ENCODE data around the gene NUB1.

NUB1 gene

GRCh38 chr7:151309311-151309710 is 32.3 kb upstream of the NUB1 start:
- H3K4me3 Mint-ChIP-seq: no peak overlapping the region
- H3K36me3 Mint-ChIP-seq: no peaks in the 10 kb centered on the region
- no peak overlapping the region for H3K27ac Mint-ChIP-seq
- H3K27me3 Mint-ChIP-seq: peaks cover 7% of the 10 kb centered on the region
- no peaks in the 10 kb centered on the region for H3K9me3 Mint-ChIP-seq
- peaks cover 8% of the 10 kb centered on the region for H3K4me1 Mint-ChIP-seq

- Mint-ChIP-seq H3K27me3 (no peaks in the 10 kb centered on the region), H3K4me1 (peaks cover 9% of the 10 kb centered on the region), H3K4me3 (no peak overlapping the region), H3K27ac (no peak overlapping the region), H3K36me3 (no peaks in the 10 kb centered on the region), H3K9me3 (no peaks in the 10 kb centered on the region)
Observed at GRCh38 chr7:151310578-151310977, 31.0 kb upstream of the NUB1 start.

GRCh38 chr7:151311294-151311864 is 30.2 kb upstream of the NUB1 start:
- H3K27ac Mint-ChIP-seq: no peak overlapping the region
- no peak overlapping the region for H3K4me3 Mint-ChIP-seq
- no peaks in the 10 kb centered on the region for H3K27me3 Mint-ChIP-seq
- no peaks in the 10 kb centered on the region for H3K9me3 Mint-ChIP-seq
- H3K36me3 Mint-ChIP-seq: no peaks in the 10 kb centered on the region
- H3K4me1 Mint-ChIP-seq: peaks cover 9% of the 10 kb centered on the region

- no peaks in the 10 kb centered on the region for H3K27me3 Mint-ChIP-seq
- H3K4me3 Mint-ChIP-seq: no peak overlapping the region
- no peaks in the 10 kb centered on the region for H3K9me3 Mint-ChIP-seq
- peaks cover 9% of the 10 kb centered on the region for H3K4me1 Mint-ChIP-seq
- H3K36me3 Mint-ChIP-seq: no peaks in the 10 kb centered on the region
- no peak overlapping the region for H3K27ac Mint-ChIP-seq
Observed at GRCh38 chr7:151312356-151312755, 29.3 kb upstream of the NUB1 start.

GRCh38 chr7:151312831-151313809 is 28.5 kb upstream of the NUB1 start:
- Mint-ChIP-seq H3K4me1 (peaks cover 9% of the 10 kb centered on the region), H3K27ac (no peak overlapping the region), H3K27me3 (no peaks in the 10 kb centered on the region), H3K36me3 (no peaks in the 10 kb centered on the region), H3K9me3 (no peaks in the 10 kb centered on the region), H3K4me3 (no peak overlapping the region)

GRCh38 chr7:151313857-151314256 is 27.8 kb upstream of the NUB1 start:
- Mint-ChIP-seq H3K9me3 (no peaks in the 10 kb centered on the region), H3K4me1 (peaks cover 9% of the 10 kb centered on the region), H3K27me3 (no peaks in the 10 kb centered on the region), H3K27ac (no peak overlapping the region), H3K4me3 (no peak overlapping the region), H3K36me3 (peaks cover 4% of the 10 kb centered on the region)

- no peaks in the 10 kb centered on the region for H3K9me3 Mint-ChIP-seq
- H3K4me3 Mint-ChIP-seq: no peak overlapping the region
- peaks cover 4% of the 10 kb centered on the region for H3K36me3 Mint-ChIP-seq
- H3K27ac Mint-ChIP-seq: no peak overlapping the region
- no peaks in the 10 kb centered on the region for H3K27me3 Mint-ChIP-seq
- H3K4me1 Mint-ChIP-seq: peaks cover 9% of the 10 kb centered on the region
Observed at GRCh38 chr7:151314401-151314800, 27.2 kb upstream of the NUB1 start.

- Mint-ChIP-seq H3K4me1 (peaks cover 9% of the 10 kb centered on the region), H3K4me3 (peak overlapping the region; percentile 66), H3K36me3 (peaks cover 6% of the 10 kb centered on the region), H3K27me3 (no peaks in the 10 kb centered on the region), H3K27ac (peak overlapping the region; percentile 64), H3K9me3 (no peaks in the 10 kb centered on the region)
Observed at GRCh38 chr7:151315038-151315655, 26.5 kb upstream of the NUB1 start.

GRCh38 chr7:151316896-151317295 is 24.7 kb upstream of the NUB1 start:
- Mint-ChIP-seq H3K27ac (no peak overlapping the region), H3K27me3 (no peaks in the 10 kb centered on the region), H3K36me3 (peaks cover 6% of the 10 kb centered on the region), H3K4me1 (peaks cover 9% of the 10 kb centered on the region), H3K4me3 (no peak overlapping the region), H3K9me3 (no peaks in the 10 kb centered on the region)

GRCh38 chr7:151317936-151318335 is 23.7 kb upstream of the NUB1 start:
- Mint-ChIP-seq H3K9me3 (no peaks in the 10 kb centered on the region), H3K36me3 (peaks cover 6% of the 10 kb centered on the region), H3K27me3 (no peaks in the 10 kb centered on the region), H3K4me3 (no peak overlapping the region), H3K4me1 (peaks cover 9% of the 10 kb centered on the region), H3K27ac (no peak overlapping the region)

- Mint-ChIP-seq H3K27me3 (no peaks in the 10 kb centered on the region), H3K4me1 (peaks cover 9% of the 10 kb centered on the region), H3K27ac (no peak overlapping the region), H3K4me3 (no peak overlapping the region), H3K9me3 (no peaks in the 10 kb centered on the region), H3K36me3 (peaks cover 6% of the 10 kb centered on the region)
Observed at GRCh38 chr7:151319189-151319588, 22.4 kb upstream of the NUB1 start.

GRCh38 chr7:151320263-151320845 is 21.3 kb upstream of the NUB1 start:
- Mint-ChIP-seq H3K27me3 (no peaks in the 10 kb centered on the region), H3K9me3 (no peaks in the 10 kb centered on the region), H3K4me1 (no peaks in the 10 kb centered on the region), H3K4me3 (no peak overlapping the region), H3K27ac (no peak overlapping the region), H3K36me3 (peaks cover 6% of the 10 kb centered on the region)

- Mint-ChIP-seq H3K27ac (no peak overlapping the region), H3K4me1 (no peaks in the 10 kb centered on the region), H3K27me3 (no peaks in the 10 kb centered on the region), H3K9me3 (no peaks in the 10 kb centered on the region), H3K36me3 (peaks cover 6% of the 10 kb centered on the region), H3K4me3 (no peak overlapping the region)
Observed at GRCh38 chr7:151321341-151321740, 20.3 kb upstream of the NUB1 start.

GRCh38 chr7:151322906-151323305 is 18.7 kb upstream of the NUB1 start:
- no peak overlapping the region for H3K27ac Mint-ChIP-seq
- no peaks in the 10 kb centered on the region for H3K4me1 Mint-ChIP-seq
- peaks cover 6% of the 10 kb centered on the region for H3K36me3 Mint-ChIP-seq
- H3K9me3 Mint-ChIP-seq: no peaks in the 10 kb centered on the region
- H3K27me3 Mint-ChIP-seq: no peaks in the 10 kb centered on the region
- H3K4me3 Mint-ChIP-seq: no peak overlapping the region

- Mint-ChIP-seq H3K27ac (no peak overlapping the region), H3K4me3 (no peak overlapping the region), H3K9me3 (no peaks in the 10 kb centered on the region), H3K36me3 (no peaks in the 10 kb centered on the region), H3K4me1 (no peaks in the 10 kb centered on the region), H3K27me3 (no peaks in the 10 kb centered on the region)
Observed at GRCh38 chr7:151327022-151327421, 14.6 kb upstream of the NUB1 start.

- no peaks in the 10 kb centered on the region for H3K4me1 Mint-ChIP-seq
- no peaks in the 10 kb centered on the region for H3K36me3 Mint-ChIP-seq
- H3K9me3 Mint-ChIP-seq: no peaks in the 10 kb centered on the region
- no peak overlapping the region for H3K4me3 Mint-ChIP-seq
- H3K27ac Mint-ChIP-seq: no peak overlapping the region
- no peaks in the 10 kb centered on the region for H3K27me3 Mint-ChIP-seq
Observed at GRCh38 chr7:151327659-151328058, 14.0 kb upstream of the NUB1 start.

All from activated naive CD4-positive, alpha-beta T cell treated with anti-CD3 and anti-CD28 coated beads, Interleukin-2, amount 50 U/mL, for 24 hours (primary cell).